HepG2 (cell line): ENCODE results near the gene PFKFB4. TPM values are rescaled to one million over a fixed set of nuclear protein-coding genes. Genes with fewer than 3 reads are reported as not detected.

Experiments used
- HMG20B ChIP-seq: conservative IDR thresholded peaks from 2 replicates; pipeline ENCODE4 v1.6.1; 2016; ENCODE audit warnings: missing genetic modification reagents, missing compliant biosample characterization
- HNRNPUL1 ChIP-seq: fragments of 200-400 bp; formaldehyde crosslinking; IDR thresholded peaks from 2 replicates; pipeline ENCODE4 v1.6.1; 2017; ENCODE audit warnings: low read depth, mild to moderate bottlenecking, low read length, moderate library complexity
- ISX ChIP-seq: sonication (generic); formaldehyde crosslinking; conservative IDR thresholded peaks from 2 replicates; pipeline ENCODE4 v1.5.0; 2020; ENCODE audit warnings: missing genetic modification reagents
- JUN ChIP-seq: sonication (generic); formaldehyde crosslinking; IDR thresholded peaks from 2 replicates; pipeline ENCODE4 v1.4.0; 2020; ENCODE audit warnings: mild to moderate bottlenecking, missing genetic modification reagents
- NR2F6 ChIP-seq, 2 experiments: IDR thresholded peaks; 2 replicates each; pipeline ENCODE4 v1.6.1; 2016; ENCODE audit warnings: antibody characterized with exemption in 1 of 2, mild to moderate bottlenecking in 1 of 2
- POLR2AphosphoS5 ChIP-seq: IDR thresholded peaks from 2 replicates; pipeline ENCODE4 v1.6.1; 2012; ENCODE audit warnings: low read depth, low read length
- RXRA ChIP-seq: sonication (generic); formaldehyde crosslinking; IDR thresholded peaks from 2 replicates; pipeline ENCODE4 v1.5.1; 2020; ENCODE audit warnings: missing genetic modification reagents
- TAF1 ChIP-seq: sonication (generic); formaldehyde crosslinking; IDR thresholded peaks from 2 replicates; pipeline ENCODE4 v1.4.0; 2020; ENCODE audit warnings: missing genetic modification reagents
- ZNF121 ChIP-seq: sonication (generic); formaldehyde crosslinking; IDR thresholded peaks from 2 replicates; pipeline ENCODE4 v1.5.0; 2020; ENCODE audit warnings: mild to moderate bottlenecking, missing genetic modification reagents
- ZNF230 ChIP-seq: sonication (generic); formaldehyde crosslinking; IDR thresholded peaks from 2 replicates; pipeline ENCODE4 v1.4.0; 2020; ENCODE audit warnings: mild to moderate bottlenecking, missing genetic modification reagents
- ZNF335 ChIP-seq: sonication (generic); formaldehyde crosslinking; IDR thresholded peaks from 2 replicates; pipeline ENCODE4 v1.4.0; 2020; ENCODE audit warnings: missing genetic modification reagents
- ZNF563 ChIP-seq: sonication (generic); formaldehyde crosslinking; IDR thresholded peaks from 2 replicates; pipeline ENCODE4 v1.8.0; 2022; ENCODE audit warnings: mild to moderate bottlenecking, moderate library complexity, missing genetic modification reagents
- ZNF816 ChIP-seq: sonication (generic); formaldehyde crosslinking; IDR thresholded peaks from 2 replicates; pipeline ENCODE4 v1.8.0; 2022; ENCODE audit warnings: missing genetic modification reagents, mild to moderate bottlenecking, borderline replicate concordance
- ZZZ3 ChIP-seq: sonication (generic); formaldehyde crosslinking; IDR thresholded peaks from 2 replicates; pipeline ENCODE4 v1.4.0; 2020; ENCODE audit warnings: missing genetic modification reagents, mild to moderate bottlenecking, borderline replicate concordance
- polyA plus RNA-seq, 8 experiments: library from polyadenylated mRNA; depleted of rRNA in 3 of 8; stranded (reverse) in 7 of 8; unstranded in 1 of 8; fragments of >200 nt; fragmentation: Illumina TruSeq in 4 of 8; extraction: Trizol in 4 of 8; gene quantifications; 2 replicates each; pipeline versions ENCODE4 v1.2.1 to v1.2.3, GENCODE V29; 2011 to 2016; ENCODE audit warnings: low read depth in 4 of 8, missing spikeins in 1 of 8, mixed read lengths in 1 of 8; ENCODE audit not compliant: insufficient read depth in 1 of 8
- total RNA-seq, 5 experiments: library from RNA; depleted of rRNA; stranded (reverse); fragments of >200 nt; fragmentation: Illumina TruSeq; extraction: Trizol; gene quantifications; 2 replicates each; pipeline ENCODE4 v1.2.3, GENCODE V29; 2016; ENCODE audit warnings: low read depth in 1 of 5
- TF ChIP-seq, protein P1 (sequence below): sonication (generic); formaldehyde crosslinking; IDR thresholded peaks from 2 replicates; pipeline ENCODE4 v1.4.0; 2020; ENCODE audit warnings: mild to moderate bottlenecking, missing genetic modification reagents
- TF ChIP-seq, protein P2 (sequence below): sonication (generic); formaldehyde crosslinking; IDR thresholded peaks from 2 replicates; pipeline ENCODE4 v1.5.1; 2020; ENCODE audit warnings: missing genetic modification reagents, mild to moderate bottlenecking, borderline replicate concordance
- TF ChIP-seq, protein P3 (sequence below): sonication (generic); formaldehyde crosslinking; IDR thresholded peaks from 2 replicates; pipeline ENCODE4 v1.5.1; 2020; ENCODE audit warnings: missing genetic modification reagents, mild to moderate bottlenecking, borderline replicate concordance
- TF ChIP-seq, protein P4 (sequence below): IDR thresholded peaks from 2 replicates; pipeline ENCODE4 v1.6.1; 2016; ENCODE audit warnings: low read depth, borderline replicate concordance
- TF ChIP-seq, protein P5 (sequence below): sonication (generic); formaldehyde crosslinking; IDR thresholded peaks from 2 replicates; pipeline ENCODE4 v1.8.0; 2022; ENCODE audit warnings: mild to moderate bottlenecking, missing genetic modification reagents
- TF ChIP-seq, protein P6 (sequence below): IDR thresholded peaks from 2 replicates; pipeline ENCODE4 v1.6.1; 2016; ENCODE audit warnings: missing compliant biosample characterization, missing genetic modification reagents, borderline replicate concordance

The PFKFB4 gene
- total and polyA plus RNA-seq, 2 of the 13 experiments (the other 11 are each of a cell fraction or from before 2014, with no cell fraction given) = 7.1 to 103 TPM

DNA sequence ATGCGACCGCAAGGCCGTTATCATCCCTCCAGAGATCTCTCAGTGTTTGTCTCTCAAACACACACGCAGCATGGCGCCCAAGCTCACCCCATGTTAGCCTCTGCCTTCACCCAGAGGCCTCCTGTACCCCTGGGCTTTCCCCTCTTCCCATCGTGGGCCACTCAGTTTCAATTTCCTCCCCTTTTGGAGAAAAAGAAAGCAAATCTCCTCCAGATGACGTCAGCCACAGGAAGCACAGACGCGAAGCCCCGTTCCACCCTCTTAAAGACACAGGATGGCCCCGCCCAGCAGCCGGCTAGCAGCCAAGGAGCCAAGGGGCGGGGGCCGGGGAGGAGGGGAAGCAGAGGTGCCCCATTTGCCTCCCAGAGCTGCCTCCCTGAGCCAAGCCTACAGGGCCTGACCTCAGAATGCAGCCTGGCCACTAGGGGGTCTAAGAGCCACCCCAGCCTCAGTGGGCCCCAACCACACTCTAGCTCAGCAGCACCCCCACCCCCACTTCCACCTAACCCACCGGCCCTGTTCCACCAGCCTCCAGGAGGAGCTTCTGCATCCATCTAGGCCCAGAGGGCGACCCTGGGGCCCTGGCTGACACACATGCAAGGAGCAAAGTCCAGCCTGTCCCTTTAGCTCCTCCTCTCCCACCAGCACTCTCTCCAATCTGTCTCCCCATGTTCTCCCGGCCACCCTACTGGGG lies 83.5 kb downstream of the PFKFB4 start (continued):
- TF ChIP-seq ZNF563 (CRISPR knock-in tag) = peak; percentile 51
- TF ChIP-seq, protein P1, sequence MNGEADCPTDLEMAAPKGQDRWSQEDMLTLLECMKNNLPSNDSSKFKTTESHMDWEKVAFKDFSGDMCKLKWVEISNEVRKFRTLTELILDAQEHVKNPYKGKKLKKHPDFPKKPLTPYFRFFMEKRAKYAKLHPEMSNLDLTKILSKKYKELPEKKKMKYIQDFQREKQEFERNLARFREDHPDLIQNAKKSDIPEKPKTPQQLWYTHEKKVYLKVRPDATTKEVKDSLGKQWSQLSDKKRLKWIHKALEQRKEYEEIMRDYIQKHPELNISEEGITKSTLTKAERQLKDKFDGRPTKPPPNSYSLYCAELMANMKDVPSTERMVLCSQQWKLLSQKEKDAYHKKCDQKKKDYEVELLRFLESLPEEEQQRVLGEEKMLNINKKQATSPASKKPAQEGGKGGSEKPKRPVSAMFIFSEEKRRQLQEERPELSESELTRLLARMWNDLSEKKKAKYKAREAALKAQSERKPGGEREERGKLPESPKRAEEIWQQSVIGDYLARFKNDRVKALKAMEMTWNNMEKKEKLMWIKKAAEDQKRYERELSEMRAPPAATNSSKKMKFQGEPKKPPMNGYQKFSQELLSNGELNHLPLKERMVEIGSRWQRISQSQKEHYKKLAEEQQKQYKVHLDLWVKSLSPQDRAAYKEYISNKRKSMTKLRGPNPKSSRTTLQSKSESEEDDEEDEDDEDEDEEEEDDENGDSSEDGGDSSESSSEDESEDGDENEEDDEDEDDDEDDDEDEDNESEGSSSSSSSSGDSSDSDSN (CRISPR knock-in tag) = peak; percentile 81
- TF ChIP-seq, protein P2, sequence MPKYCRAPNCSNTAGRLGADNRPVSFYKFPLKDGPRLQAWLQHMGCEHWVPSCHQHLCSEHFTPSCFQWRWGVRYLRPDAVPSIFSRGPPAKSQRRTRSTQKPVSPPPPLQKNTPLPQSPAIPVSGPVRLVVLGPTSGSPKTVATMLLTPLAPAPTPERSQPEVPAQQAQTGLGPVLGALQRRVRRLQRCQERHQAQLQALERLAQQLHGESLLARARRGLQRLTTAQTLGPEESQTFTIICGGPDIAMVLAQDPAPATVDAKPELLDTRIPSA (CRISPR knock-in tag) = no peak
- 0 out of 2 replicates have a peak, but pooled peaks have one; percentile 11 for TF ChIP-seq HMG20B (CRISPR knock-in tag)
- TF ChIP-seq, protein P3, sequence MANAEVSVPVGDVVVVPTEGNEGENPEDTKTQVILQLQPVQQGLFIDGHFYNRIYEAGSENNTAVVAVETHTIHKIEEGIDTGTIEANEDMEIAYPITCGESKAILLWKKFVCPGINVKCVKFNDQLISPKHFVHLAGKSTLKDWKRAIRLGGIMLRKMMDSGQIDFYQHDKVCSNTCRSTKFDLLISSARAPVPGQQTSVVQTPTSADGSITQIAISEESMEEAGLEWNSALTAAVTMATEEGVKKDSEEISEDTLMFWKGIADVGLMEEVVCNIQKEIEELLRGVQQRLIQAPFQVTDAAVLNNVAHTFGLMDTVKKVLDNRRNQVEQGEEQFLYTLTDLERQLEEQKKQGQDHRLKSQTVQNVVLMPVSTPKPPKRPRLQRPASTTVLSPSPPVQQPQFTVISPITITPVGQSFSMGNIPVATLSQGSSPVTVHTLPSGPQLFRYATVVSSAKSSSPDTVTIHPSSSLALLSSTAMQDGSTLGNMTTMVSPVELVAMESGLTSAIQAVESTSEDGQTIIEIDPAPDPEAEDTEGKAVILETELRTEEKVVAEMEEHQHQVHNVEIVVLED (CRISPR knock-in tag) = peak; percentile 46; the same call in 1 of the 2 replicates
- TF ChIP-seq, protein P4, sequence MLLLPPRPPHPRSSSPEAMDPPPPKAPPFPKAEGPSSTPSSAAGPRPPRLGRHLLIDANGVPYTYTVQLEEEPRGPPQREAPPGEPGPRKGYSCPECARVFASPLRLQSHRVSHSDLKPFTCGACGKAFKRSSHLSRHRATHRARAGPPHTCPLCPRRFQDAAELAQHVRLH (CRISPR knock-in tag) = peak; percentile 37
- TF ChIP-seq ZNF230 (CRISPR knock-in tag) = 0 out of 2 replicates have a peak, but pooled peaks have one; percentile 12
- peak; percentile 82 for TF ChIP-seq RXRA
- TF ChIP-seq JUN (CRISPR knock-in tag) = no peak
- TF ChIP-seq ISX (CRISPR knock-in tag) = no peak
- peak; percentile 89 for TF ChIP-seq POLR2AphosphoS5
- TF ChIP-seq ZNF121 (CRISPR knock-in tag) = peak; percentile 74; the same call in 1 of the 2 replicates
- TF ChIP-seq, protein P5, sequence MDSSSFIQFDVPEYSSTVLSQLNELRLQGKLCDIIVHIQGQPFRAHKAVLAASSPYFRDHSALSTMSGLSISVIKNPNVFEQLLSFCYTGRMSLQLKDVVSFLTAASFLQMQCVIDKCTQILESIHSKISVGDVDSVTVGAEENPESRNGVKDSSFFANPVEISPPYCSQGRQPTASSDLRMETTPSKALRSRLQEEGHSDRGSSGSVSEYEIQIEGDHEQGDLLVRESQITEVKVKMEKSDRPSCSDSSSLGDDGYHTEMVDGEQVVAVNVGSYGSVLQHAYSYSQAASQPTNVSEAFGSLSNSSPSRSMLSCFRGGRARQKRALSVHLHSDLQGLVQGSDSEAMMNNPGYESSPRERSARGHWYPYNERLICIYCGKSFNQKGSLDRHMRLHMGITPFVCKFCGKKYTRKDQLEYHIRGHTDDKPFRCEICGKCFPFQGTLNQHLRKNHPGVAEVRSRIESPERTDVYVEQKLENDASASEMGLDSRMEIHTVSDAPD (CRISPR knock-in tag) = 0 out of 2 replicates have a peak, but pooled peaks have one; percentile 18
- no peak for TF ChIP-seq ZZZ3
- peak; percentile 73 for TF ChIP-seq NR2F6 (IDR thresholded peaks at IDR 0.05)
- TF ChIP-seq NR2F6 (CRISPR knock-in tag; IDR thresholded peaks at IDR 0.05) = peak; percentile 71; the same call in 1 of the 2 replicates
- no peak for TF ChIP-seq HNRNPUL1
- TF ChIP-seq ZNF335 (CRISPR knock-in tag) = 0 out of 2 replicates have a peak, but pooled peaks have one; percentile 48
- 0 out of 2 replicates have a peak, but pooled peaks have one; percentile 18 for TF ChIP-seq ZNF816
- TF ChIP-seq, protein P6, sequence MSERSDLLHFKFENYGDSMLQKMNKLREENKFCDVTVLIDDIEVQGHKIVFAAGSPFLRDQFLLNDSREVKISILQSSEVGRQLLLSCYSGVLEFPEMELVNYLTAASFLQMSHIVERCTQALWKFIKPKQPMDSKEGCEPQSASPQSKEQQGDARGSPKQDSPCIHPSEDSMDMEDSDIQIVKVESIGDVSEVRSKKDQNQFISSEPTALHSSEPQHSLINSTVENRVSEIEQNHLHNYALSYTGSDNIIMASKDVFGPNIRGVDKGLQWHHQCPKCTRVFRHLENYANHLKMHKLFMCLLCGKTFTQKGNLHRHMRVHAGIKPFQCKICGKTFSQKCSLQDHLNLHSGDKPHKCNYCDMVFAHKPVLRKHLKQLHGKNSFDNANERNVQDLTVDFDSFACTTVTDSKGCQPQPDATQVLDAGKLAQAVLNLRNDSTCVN (CRISPR knock-in tag) = no peak; the same call in none of the 2 replicates
- TF ChIP-seq TAF1 = peak; percentile 77
- TF ChIP-seq, all 625 proteins: peak for 224
